SK-N-MC (cell line): Measurements from ENCODE around the gene CHRNG.

Experiments used
- DNase-seq: peaks from one replicate; pipeline ENCODE4 v3.0.0-alpha.2; 2011; ENCODE audit warnings: low read depth, low spot score
- H3K27ac ChIP-seq: fragments of 200-600 bp; sonication (generic); 2 replicates; pipeline ENCODE4 v1.5.1; 2016; ENCODE audit warnings: mixed run types
- H3K36me3 ChIP-seq: fragments of 200-600 bp; sonication (generic); 2 replicates; pipeline ENCODE4 v1.6.1; 2017; ENCODE audit warnings: antibody characterized with exemption, low read length, mixed read lengths; ENCODE audit not compliant: insufficient read depth
- H3K4me3 ChIP-seq: fragments of 200-600 bp; sonication (generic); 2 replicates; pipeline ENCODE4 v1.5.1; 2016
- H3K9ac ChIP-seq: fragments of 200-600 bp; sonication (generic); 2 replicates; pipeline ENCODE4 v1.8.0; 2017; ENCODE audit warnings: mixed run types, mixed read lengths; ENCODE audit not compliant: insufficient read length
- H3K9me3 ChIP-seq: fragments of 200-600 bp; sonication (generic); 2 replicates; pipeline ENCODE4 v1.6.1; 2017; ENCODE audit warnings: low read depth, mild to moderate bottlenecking, antibody characterized with exemption, low read length, moderate library complexity, mixed read lengths
- EZH2 ChIP-seq: fragments of 200-600 bp; sonication (generic); IDR thresholded peaks from one replicate; pipeline ENCODE4 v1.6.1; 2017; ENCODE audit warnings: antibody characterized with exemption
- FOXP2 ChIP-seq: optimal IDR thresholded peaks from 2 replicates; pipeline ENCODE3; 2011; ENCODE audit warnings: mild to moderate bottlenecking, moderate library complexity; ENCODE audit not compliant: insufficient read depth; ENCODE audit errors: extremely low read length, control extremely low read depth
- POLR2AphosphoS5 ChIP-seq: IDR thresholded peaks from 2 replicates; pipeline ENCODE4 v1.6.1; 2012; ENCODE audit warnings: mild to moderate bottlenecking, low read depth, low read length, borderline replicate concordance

CHRNG gene

DNA sequence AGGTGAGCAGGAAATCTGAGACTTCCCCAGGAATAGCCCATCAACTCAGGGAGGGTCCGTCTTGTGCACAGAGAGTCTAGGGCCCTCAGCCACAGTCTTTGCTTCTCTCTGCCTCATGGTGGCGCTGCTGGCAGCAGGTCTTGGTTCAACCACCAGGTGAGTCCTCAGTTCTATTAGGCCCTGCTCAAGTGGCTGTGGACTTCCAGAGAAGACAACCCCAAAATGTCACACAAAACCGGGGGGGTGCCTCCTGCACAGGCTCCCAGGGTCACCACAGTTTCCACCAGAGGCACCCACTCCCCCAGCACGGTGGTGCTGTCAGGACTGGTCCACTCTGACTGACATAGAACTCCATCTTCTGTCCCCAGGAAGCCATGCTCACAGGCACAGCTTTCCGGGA lies 2.4 kb upstream of the CHRNG start:
- DNase-seq: no peak
- H3K36me3 ChIP-seq: no peaks in the 10 kb centered on the region
- H3K4me3 ChIP-seq: no peak overlapping the region
- no peak overlapping the region for H3K27ac ChIP-seq
- TF ChIP-seq POLR2AphosphoS5 (no peak), FOXP2 (no peak), EZH2 (no peak)
- no peaks in the 10 kb centered on the region for H3K9me3 ChIP-seq
- H3K9ac ChIP-seq: no peak overlapping the region

DNA sequence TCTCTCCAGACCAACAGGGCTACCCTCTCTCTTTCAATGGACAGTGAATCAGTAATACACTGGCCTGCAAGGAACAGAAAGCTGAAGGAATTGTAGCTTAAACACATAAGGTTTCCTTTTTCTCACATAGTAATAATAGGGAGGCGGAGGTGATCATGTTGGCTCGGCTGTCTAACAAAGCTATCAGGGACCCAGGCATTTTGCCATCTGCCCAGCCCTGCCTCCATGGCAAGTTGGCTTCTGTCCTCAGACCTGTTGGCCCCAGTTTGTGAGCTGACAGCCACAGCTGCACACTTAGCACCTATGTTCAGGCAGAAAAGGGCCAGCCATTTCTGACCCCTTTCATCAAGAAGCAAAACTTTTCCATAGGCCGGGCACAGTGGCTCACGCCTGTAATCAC lies 2.0 kb upstream of the CHRNG start:
- H3K9me3 ChIP-seq: no peaks in the 10 kb centered on the region
- H3K4me3 ChIP-seq: no peak overlapping the region
- DNase-seq: no peak
- H3K27ac ChIP-seq: no peak overlapping the region
- H3K36me3 ChIP-seq: no peaks in the 10 kb centered on the region
- TF ChIP-seq POLR2AphosphoS5 (no peak), EZH2 (no peak), FOXP2 (no peak)
- no peak overlapping the region for H3K9ac ChIP-seq

DNA sequence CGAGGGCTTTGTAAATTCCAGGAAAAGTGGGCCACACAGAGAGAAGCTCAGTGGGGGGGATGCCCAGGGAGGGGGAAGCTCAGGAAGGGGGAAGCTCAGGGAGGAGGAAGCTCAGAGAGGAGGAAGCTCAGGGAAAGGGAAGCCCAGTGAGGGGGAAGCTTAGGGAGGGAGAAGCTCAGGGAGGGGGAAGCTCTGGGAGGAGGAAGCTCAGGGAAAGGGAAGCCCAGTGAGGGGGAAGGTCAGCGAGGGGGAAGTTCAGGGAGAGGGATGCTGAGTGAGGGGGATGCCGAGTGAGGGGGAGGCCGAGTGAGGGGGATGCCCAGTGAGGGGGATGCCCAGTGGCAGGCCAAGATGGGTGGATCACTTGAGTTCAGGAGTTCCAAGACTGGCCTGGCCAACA lies 821 bp upstream of the CHRNG start:
- Histone ChIP-seq H3K36me3 (no peaks in the 10 kb centered on the region), H3K9me3 (no peaks in the 10 kb centered on the region), H3K27ac (no peak overlapping the region), H3K4me3 (no peak overlapping the region), H3K9ac (no peak overlapping the region)
- TF ChIP-seq FOXP2: no peak
- TF ChIP-seq EZH2: no peak
- no peak for TF ChIP-seq POLR2AphosphoS5
- no peak for DNase-seq

DNA sequence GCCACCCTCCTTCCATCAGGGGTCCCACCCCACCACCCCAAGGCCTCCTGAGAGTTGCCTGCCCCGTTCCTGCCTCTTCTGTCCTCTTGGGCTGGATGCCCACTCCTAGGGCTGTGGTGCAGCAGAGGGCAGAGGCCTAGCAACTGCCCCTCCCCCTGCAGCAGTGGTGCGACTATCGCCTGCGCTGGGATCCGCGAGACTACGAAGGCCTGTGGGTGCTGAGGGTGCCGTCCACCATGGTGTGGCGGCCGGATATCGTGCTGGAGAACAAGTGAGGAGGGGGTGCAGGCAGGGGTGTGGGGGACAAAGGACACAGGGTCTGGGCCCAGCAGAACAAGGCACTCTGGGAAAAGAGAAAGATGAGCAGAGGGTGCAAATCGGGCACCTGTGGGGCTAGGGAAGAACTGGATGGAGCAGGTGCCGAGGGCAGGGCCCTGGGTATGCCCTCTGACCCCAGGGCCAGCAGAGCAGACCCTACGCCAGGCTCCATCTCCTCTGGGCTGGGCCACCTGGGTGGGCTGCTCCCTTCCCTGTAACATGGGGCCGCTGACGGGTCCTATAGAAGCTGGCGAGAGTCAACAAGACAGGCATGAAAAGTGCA lies 1.0 kb downstream of the CHRNG start:
- H3K27ac ChIP-seq: no peak overlapping the region
- H3K4me3 ChIP-seq: no peak overlapping the region
- TF ChIP-seq FOXP2 (no peak), POLR2AphosphoS5 (no peak), EZH2 (no peak)
- H3K9ac ChIP-seq: no peak overlapping the region
- DNase-seq: no peak
- H3K9me3 ChIP-seq: no peaks in the 10 kb centered on the region
- H3K36me3 ChIP-seq: no peaks in the 10 kb centered on the region; the same call in 1 of the 2 replicates

DNA sequence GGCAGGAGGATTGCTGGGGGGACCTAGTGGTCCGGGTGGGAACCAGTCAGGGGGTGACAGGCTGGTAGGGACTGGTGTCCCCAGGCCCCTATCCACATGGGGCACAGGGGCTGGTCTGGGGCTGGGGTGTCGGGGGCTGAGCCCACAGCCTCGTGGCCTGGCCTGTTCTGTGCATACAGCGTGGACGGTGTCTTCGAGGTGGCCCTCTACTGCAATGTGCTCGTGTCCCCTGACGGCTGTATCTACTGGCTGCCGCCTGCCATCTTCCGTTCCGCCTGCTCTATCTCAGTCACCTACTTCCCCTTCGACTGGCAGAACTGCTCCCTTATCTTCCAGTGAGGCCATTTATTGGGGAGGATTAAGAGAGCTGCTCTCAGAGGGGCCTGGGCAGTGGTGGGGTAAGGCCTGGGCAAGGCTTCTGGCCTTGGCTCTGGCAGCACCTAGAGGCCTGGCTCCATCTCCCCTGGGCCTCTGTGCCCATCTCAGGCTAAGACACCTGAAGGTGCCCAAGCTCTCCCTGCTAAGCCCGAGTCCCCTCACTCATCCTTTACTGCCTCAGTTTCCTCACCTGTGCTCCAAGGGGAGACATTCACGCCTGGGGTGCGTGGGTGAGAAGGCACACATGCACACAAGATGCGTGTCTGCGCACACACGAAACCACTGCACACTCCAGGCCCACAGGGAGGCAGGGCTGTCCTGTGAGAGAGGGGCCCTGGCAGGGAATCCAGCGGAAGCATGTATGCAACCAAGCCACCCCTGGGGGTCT lies 1.9 kb downstream of the CHRNG start:
- Histone ChIP-seq H3K4me3 (no peak overlapping the region), H3K9me3 (no peaks in the 10 kb centered on the region), H3K9ac (no peak overlapping the region), H3K27ac (no peak overlapping the region), H3K36me3 (no peaks in the 10 kb centered on the region; the same call in 1 of the 2 replicates)
- DNase-seq: no peak
- TF ChIP-seq EZH2: no peak
- no peak for TF ChIP-seq FOXP2
- no peak; the same call in 1 of the 2 replicates for TF ChIP-seq POLR2AphosphoS5

DNA sequence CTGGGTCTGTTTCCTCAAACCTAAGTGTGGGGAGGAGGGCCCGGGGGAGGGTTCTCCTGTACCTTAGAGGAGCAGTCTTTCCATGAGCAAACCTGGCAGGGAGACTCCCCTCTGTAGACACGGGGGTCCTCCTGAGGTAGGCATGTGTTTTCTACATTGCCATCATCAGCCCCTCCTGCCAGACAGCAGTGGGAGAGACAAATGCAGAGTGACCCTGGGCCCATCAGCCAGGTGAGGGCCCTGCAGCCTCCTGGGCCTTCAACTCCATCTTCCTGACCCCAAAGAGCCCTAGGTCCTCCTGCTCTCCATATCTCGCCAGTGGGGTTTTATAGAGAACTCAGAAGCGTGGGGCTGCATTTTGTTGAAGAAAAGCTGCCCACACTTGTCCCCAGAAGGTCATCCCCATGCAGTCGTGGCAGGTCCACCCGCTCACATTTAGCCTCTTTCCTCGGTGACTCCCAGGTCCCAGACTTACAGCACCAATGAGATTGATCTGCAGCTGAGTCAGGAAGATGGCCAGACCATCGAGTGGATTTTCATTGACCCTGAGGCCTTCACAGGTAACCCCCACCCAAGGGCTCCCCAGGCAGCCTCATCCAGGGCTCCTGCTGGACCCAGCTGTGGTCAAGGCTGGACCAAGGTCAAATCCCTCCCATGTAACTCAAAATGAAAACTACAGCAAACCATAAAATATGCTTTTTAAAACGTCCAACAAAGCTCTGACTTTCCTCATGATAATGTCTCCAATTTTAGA lies 2.6 kb downstream of the CHRNG start:
- no peak for TF ChIP-seq POLR2AphosphoS5
- TF ChIP-seq EZH2: no peak
- no peak for TF ChIP-seq FOXP2
- H3K9me3 ChIP-seq: no peaks in the 10 kb centered on the region
- no peak for DNase-seq
- no peak overlapping the region for H3K4me3 ChIP-seq
- H3K36me3 ChIP-seq: peaks cover 4% of the 10 kb centered on the region; the same call in 1 of the 2 replicates
- no peak overlapping the region for H3K9ac ChIP-seq
- no peak overlapping the region for H3K27ac ChIP-seq

DNA sequence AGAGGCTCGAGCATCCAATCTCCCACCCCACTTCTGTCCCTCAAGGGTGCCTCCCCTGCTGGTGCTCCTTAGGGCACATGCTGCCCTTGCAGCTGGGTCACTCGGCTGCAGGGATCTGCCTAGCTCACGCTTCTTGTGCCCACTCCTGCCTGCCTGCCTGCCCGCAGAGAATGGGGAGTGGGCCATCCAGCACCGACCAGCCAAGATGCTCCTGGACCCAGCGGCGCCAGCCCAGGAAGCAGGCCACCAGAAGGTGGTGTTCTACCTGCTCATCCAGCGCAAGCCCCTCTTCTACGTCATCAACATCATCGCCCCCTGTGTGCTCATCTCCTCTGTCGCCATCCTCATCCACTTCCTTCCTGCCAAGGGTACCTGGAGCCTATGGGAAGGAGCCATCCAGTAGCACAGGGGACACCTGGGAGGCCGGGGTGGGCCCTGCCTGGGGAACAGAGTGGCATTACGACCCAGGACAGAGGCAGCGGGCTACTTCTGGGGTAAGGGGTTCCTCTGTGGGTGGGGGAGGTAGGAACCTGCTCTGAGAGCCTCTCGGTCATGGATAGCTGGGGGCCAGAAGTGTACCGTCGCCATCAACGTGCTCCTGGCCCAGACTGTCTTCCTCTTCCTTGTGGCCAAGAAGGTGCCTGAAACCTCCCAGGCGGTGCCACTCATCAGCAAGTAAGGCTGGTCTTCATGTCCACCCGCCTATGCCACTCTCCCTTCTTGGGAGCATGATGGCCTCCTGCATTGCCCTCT lies 3.4 kb downstream of the CHRNG start:
- Histone ChIP-seq H3K9me3 (no peaks in the 10 kb centered on the region), H3K9ac (no peak overlapping the region), H3K36me3 (peaks cover 12% of the 10 kb centered on the region), H3K27ac (no peak overlapping the region), H3K4me3 (no peak overlapping the region)
- TF ChIP-seq EZH2: no peak
- no peak for TF ChIP-seq FOXP2
- no peak; the same call in none of the 2 replicates for TF ChIP-seq POLR2AphosphoS5
- no peak for DNase-seq

DNA sequence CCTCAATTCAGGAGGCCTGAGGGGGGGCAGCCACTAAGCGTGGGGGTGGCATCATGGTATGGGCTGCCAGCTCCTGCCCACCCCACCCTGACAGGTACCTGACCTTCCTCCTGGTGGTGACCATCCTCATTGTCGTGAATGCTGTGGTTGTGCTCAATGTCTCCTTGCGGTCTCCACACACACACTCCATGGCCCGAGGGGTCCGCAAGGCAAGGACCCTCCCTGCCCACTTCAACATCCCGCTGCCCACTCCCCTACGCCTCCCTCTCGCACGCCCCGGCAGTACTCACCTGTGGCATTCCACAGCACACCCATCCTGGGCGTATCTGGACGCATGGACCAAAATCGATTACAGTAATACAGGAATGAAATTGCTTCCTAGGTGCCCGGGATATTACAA lies 4.0 kb downstream of the CHRNG start:
- Histone ChIP-seq H3K27ac (no peak overlapping the region), H3K9ac (no peak overlapping the region), H3K36me3 (peaks cover 18% of the 10 kb centered on the region), H3K4me3 (no peak overlapping the region), H3K9me3 (no peaks in the 10 kb centered on the region; the same call in 1 of the 2 replicates)
- TF ChIP-seq POLR2AphosphoS5 (0 out of 2 replicates have a peak, but pooled peaks have one; percentile 5), FOXP2 (no peak), EZH2 (no peak)
- DNase-seq: no peak
